Measurements from ENCODE around the gene EYA4. TPM values are rescaled to one million over a fixed set of nuclear protein-coding genes. Genes with fewer than 3 reads are reported as not detected.

Gene EYA4
- total RNA-seq, 1 experiment from 2014 or later: 0.24 TPM

GRCh38 chr6:133547136-133547535, 306.0 kb downstream of the EYA4 start:
- H3K9me3 Mint-ChIP-seq: no peaks in the 10 kb centered on the region
- no peaks in the 10 kb centered on the region for H3K36me3 Mint-ChIP-seq
- ChIA-PET POLR2A (no interaction called here), CTCF (no interaction called here)
- H3K4me1 Mint-ChIP-seq: peaks cover 25% of the 10 kb centered on the region
- no peak overlapping the region for H3K4me3 Mint-ChIP-seq
- no peak for TF ChIP-seq FOXP4 (CRISPR knock-in tag; IDR thresholded peaks at IDR 0.05)
- TF ChIP-seq IRF2 (CRISPR knock-in tag; IDR thresholded peaks at IDR 0.05; ENCODE audit: borderline replicate concordance, low read depth): no peak
- no peak for TF ChIP-seq ZNF317 (CRISPR knock-in tag; IDR thresholded peaks at IDR 0.05; ENCODE audit: borderline replicate concordance, low read depth)
- no peak for TF ChIP-seq ATF3 (CRISPR knock-in tag; conservative IDR thresholded peaks at IDR 0.05)
- TF ChIP-seq ZNF219 (CRISPR knock-in tag; IDR thresholded peaks at IDR 0.05; ENCODE audit: borderline replicate concordance): no peak
- no peak for TF ChIP-seq ZNF232 (CRISPR knock-in tag; IDR thresholded peaks at IDR 0.05)
- TF ChIP-seq NFYB (CRISPR knock-in tag; conservative IDR thresholded peaks at IDR 0.05; ENCODE audit: low read depth): no peak
- no peak for TF ChIP-seq CBFB (CRISPR knock-in tag; IDR thresholded peaks at IDR 0.05; ENCODE audit: low read depth)
- TF ChIP-seq, protein P1, sequence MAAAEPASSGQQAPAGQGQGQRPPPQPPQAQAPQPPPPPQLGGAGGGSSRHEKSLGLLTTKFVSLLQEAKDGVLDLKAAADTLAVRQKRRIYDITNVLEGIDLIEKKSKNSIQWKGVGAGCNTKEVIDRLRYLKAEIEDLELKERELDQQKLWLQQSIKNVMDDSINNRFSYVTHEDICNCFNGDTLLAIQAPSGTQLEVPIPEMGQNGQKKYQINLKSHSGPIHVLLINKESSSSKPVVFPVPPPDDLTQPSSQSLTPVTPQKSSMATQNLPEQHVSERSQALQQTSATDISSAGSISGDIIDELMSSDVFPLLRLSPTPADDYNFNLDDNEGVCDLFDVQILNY (CRISPR knock-in tag; IDR thresholded peaks at IDR 0.05): no peak
- no peak for TF ChIP-seq NR1H2 (CRISPR knock-in tag; IDR thresholded peaks at IDR 0.05)
- no peak for TF ChIP-seq SMAD4 (CRISPR knock-in tag; IDR thresholded peaks at IDR 0.05)
- TF ChIP-seq, protein P2, sequence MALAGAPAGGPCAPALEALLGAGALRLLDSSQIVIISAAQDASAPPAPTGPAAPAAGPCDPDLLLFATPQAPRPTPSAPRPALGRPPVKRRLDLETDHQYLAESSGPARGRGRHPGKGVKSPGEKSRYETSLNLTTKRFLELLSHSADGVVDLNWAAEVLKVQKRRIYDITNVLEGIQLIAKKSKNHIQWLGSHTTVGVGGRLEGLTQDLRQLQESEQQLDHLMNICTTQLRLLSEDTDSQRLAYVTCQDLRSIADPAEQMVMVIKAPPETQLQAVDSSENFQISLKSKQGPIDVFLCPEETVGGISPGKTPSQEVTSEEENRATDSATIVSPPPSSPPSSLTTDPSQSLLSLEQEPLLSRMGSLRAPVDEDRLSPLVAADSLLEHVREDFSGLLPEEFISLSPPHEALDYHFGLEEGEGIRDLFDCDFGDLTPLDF (CRISPR knock-in tag; IDR thresholded peaks at IDR 0.05): no peak
- TF ChIP-seq SMAD3 (CRISPR knock-in tag; IDR thresholded peaks at IDR 0.05; ENCODE audit: borderline replicate concordance): no peak
- TF ChIP-seq USF1 (CRISPR knock-in tag; IDR thresholded peaks at IDR 0.05): no peak
- no peak for TF ChIP-seq ZNF423 (CRISPR knock-in tag; IDR thresholded peaks at IDR 0.05)
- TF ChIP-seq, protein P3, sequence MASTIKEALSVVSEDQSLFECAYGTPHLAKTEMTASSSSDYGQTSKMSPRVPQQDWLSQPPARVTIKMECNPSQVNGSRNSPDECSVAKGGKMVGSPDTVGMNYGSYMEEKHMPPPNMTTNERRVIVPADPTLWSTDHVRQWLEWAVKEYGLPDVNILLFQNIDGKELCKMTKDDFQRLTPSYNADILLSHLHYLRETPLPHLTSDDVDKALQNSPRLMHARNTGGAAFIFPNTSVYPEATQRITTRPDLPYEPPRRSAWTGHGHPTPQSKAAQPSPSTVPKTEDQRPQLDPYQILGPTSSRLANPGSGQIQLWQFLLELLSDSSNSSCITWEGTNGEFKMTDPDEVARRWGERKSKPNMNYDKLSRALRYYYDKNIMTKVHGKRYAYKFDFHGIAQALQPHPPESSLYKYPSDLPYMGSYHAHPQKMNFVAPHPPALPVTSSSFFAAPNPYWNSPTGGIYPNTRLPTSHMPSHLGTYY (CRISPR knock-in tag; IDR thresholded peaks at IDR 0.05): no peak
- no peak for TF ChIP-seq NFATC4 (CRISPR knock-in tag; IDR thresholded peaks at IDR 0.05)
- no peak for TF ChIP-seq PRDM15 (CRISPR knock-in tag; IDR thresholded peaks at IDR 0.05)
- H3K27ac Mint-ChIP-seq: no peak overlapping the region
- DNase-seq (ENCODE audit: low spot score): no peak
- H3K27me3 Mint-ChIP-seq (ENCODE audit: low read depth): no peaks in the 10 kb centered on the region
- no peak for ATAC-seq
